ENCODE results near the gene METAP1.

The METAP1 gene

DNA sequence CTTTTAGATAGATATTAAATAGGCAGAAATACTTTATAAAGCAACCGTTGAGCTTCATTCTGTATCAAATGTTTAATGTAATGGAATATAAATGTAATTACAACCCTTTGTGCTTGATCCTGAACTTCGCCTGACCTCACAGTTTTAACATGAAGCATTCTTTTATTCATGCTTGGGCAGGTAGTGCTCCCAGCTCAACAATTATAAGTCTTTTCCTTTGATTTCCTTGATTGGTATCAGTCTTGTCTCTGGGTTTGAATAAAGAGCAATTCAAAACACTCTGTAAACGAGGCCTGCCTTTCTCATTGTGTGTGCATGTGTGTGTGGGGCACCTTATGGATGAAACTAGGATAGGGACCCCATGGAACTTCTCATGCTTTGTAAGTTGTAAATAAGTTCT, 6.8 kb downstream of the METAP1 start (continued):
- TF ChIP-seq, protein P1, sequence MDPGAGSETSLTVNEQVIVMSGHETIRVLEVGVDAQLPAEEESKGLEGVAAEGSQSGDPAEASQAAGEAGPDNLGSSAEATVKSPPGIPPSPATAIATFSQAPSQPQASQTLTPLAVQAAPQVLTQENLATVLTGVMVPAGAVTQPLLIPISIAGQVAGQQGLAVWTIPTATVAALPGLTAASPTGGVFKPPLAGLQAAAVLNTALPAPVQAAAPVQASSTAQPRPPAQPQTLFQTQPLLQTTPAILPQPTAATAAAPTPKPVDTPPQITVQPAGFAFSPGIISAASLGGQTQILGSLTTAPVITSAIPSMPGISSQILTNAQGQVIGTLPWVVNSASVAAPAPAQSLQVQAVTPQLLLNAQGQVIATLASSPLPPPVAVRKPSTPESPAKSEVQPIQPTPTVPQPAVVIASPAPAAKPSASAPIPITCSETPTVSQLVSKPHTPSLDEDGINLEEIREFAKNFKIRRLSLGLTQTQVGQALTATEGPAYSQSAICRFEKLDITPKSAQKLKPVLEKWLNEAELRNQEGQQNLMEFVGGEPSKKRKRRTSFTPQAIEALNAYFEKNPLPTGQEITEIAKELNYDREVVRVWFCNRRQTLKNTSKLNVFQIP (CRISPR knock-in tag; IDR thresholded peaks at IDR 0.05; ENCODE audit: borderline replicate concordance, low read depth) = no peak
- TF ChIP-seq OSR1 (CRISPR knock-in tag; IDR thresholded peaks at IDR 0.05) (no peak), ZNF565 (CRISPR knock-in tag; conservative IDR thresholded peaks at IDR 0.05; ENCODE audit: low read depth) (no peak), ZNF8 (CRISPR knock-in tag; IDR thresholded peaks at IDR 0.05) (no peak)

DNA sequence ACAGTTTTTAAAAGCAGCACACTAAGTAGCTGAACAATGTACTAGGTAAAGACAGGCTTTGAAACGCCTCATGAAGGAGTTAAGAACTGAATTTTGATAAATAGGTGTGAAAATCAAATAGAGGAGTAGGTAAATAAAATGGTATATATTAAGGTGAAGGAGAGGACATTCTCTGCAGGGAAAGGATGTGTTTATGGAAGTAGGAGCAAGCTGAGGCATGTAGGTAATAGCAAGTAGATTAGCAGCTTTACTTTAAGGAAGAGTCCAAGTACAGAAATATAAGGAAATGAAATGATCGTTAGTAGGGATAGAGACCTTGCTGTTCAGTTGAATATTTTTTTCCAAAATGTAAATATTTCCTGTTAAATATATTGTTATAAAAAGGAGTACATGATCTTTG, 12.5 kb downstream of the METAP1 start:
- ATAC-seq = no peak
- TF ChIP-seq RARB (CRISPR knock-in tag; IDR thresholded peaks at IDR 0.05) = no peak
- TF ChIP-seq, protein P1 (CRISPR knock-in tag; IDR thresholded peaks at IDR 0.05; ENCODE audit: borderline replicate concordance, low read depth) = no peak
- no peak for TF ChIP-seq ESRRG (CRISPR knock-in tag; IDR thresholded peaks at IDR 0.05)
- TF ChIP-seq, protein P2, sequence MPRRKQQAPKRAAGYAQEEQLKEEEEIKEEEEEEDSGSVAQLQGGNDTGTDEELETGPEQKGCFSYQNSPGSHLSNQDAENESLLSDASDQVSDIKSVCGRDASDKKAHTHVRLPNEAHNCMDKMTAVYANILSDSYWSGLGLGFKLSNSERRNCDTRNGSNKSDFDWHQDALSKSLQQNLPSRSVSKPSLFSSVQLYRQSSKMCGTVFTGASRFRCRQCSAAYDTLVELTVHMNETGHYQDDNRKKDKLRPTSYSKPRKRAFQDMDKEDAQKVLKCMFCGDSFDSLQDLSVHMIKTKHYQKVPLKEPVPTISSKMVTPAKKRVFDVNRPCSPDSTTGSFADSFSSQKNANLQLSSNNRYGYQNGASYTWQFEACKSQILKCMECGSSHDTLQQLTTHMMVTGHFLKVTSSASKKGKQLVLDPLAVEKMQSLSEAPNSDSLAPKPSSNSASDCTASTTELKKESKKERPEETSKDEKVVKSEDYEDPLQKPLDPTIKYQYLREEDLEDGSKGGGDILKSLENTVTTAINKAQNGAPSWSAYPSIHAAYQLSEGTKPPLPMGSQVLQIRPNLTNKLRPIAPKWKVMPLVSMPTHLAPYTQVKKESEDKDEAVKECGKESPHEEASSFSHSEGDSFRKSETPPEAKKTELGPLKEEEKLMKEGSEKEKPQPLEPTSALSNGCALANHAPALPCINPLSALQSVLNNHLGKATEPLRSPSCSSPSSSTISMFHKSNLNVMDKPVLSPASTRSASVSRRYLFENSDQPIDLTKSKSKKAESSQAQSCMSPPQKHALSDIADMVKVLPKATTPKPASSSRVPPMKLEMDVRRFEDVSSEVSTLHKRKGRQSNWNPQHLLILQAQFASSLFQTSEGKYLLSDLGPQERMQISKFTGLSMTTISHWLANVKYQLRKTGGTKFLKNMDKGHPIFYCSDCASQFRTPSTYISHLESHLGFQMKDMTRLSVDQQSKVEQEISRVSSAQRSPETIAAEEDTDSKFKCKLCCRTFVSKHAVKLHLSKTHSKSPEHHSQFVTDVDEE (CRISPR knock-in tag; IDR thresholded peaks at IDR 0.05) = no peak
- TF ChIP-seq ARNTL (CRISPR knock-in tag; IDR thresholded peaks at IDR 0.05; ENCODE audit: borderline replicate concordance, low read depth) = no peak
- TF ChIP-seq PPARA (CRISPR knock-in tag; IDR thresholded peaks at IDR 0.05; ENCODE audit: borderline replicate concordance) = no peak
- TF ChIP-seq, protein P3, sequence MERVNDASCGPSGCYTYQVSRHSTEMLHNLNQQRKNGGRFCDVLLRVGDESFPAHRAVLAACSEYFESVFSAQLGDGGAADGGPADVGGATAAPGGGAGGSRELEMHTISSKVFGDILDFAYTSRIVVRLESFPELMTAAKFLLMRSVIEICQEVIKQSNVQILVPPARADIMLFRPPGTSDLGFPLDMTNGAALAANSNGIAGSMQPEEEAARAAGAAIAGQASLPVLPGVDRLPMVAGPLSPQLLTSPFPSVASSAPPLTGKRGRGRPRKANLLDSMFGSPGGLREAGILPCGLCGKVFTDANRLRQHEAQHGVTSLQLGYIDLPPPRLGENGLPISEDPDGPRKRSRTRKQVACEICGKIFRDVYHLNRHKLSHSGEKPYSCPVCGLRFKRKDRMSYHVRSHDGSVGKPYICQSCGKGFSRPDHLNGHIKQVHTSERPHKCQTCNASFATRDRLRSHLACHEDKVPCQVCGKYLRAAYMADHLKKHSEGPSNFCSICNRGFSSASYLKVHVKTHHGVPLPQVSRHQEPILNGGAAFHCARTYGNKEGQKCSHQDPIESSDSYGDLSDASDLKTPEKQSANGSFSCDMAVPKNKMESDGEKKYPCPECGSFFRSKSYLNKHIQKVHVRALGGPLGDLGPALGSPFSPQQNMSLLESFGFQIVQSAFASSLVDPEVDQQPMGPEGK (CRISPR knock-in tag; IDR thresholded peaks at IDR 0.05; ENCODE audit: borderline replicate concordance) = no peak
- no peak for TF ChIP-seq ZNF70 (CRISPR knock-in tag; IDR thresholded peaks at IDR 0.05)
- TF ChIP-seq CSDC2 (CRISPR knock-in tag; IDR thresholded peaks at IDR 0.05) = no peak
- no peak for TF ChIP-seq ZFP30 (CRISPR knock-in tag; IDR thresholded peaks at IDR 0.05)
- TF ChIP-seq ZNF565 (CRISPR knock-in tag; conservative IDR thresholded peaks at IDR 0.05; ENCODE audit: low read depth) = no peak
- TF ChIP-seq TOX (CRISPR knock-in tag; IDR thresholded peaks at IDR 0.05; ENCODE audit: borderline replicate concordance) = no peak
- TF ChIP-seq, protein P4, sequence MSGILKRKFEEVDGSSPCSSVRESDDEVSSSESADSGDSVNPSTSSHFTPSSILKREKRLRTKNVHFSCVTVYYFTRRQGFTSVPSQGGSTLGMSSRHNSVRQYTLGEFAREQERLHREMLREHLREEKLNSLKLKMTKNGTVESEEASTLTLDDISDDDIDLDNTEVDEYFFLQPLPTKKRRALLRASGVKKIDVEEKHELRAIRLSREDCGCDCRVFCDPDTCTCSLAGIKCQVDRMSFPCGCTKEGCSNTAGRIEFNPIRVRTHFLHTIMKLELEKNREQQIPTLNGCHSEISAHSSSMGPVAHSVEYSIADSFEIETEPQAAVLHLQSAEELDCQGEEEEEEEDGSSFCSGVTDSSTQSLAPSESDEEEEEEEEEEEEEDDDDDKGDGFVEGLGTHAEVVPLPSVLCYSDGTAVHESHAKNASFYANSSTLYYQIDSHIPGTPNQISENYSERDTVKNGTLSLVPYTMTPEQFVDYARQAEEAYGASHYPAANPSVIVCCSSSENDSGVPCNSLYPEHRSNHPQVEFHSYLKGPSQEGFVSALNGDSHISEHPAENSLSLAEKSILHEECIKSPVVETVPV (CRISPR knock-in tag; IDR thresholded peaks at IDR 0.05) = no peak
- no peak for TF ChIP-seq ISL1 (CRISPR knock-in tag; IDR thresholded peaks at IDR 0.05)
- no peak for TF ChIP-seq ZC3H10 (CRISPR knock-in tag; IDR thresholded peaks at IDR 0.05)
- TF ChIP-seq ZNF8 (CRISPR knock-in tag; IDR thresholded peaks at IDR 0.05) = no peak
- no peak for TF ChIP-seq TCF4 (CRISPR knock-in tag; IDR thresholded peaks at IDR 0.05; ENCODE audit: borderline replicate concordance)
- TF ChIP-seq ZFP3 (CRISPR knock-in tag; IDR thresholded peaks at IDR 0.05) = no peak
- no peak for TF ChIP-seq OSR1 (CRISPR knock-in tag; IDR thresholded peaks at IDR 0.05)

DNA sequence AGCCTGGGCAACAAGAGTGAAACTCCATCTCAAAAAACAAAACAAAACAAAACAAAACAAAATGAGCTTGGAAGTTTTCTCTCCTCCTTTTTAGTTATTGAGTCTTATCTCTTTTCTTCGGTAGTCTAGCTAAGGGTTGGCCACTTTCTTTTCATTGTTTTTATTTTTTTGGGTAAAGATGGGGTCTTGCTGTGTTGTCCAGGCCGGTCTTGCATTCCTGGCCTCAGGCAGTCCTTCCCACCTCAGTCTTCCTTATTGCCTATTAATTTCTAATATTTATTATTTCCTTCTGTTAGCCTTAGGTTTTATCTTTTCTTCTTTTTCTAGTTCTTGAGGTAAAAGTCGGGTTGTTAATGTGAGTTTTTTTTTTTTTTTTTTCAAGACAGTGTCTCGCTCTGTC, 16.4 kb downstream of the METAP1 start:
- no peak for ATAC-seq

More for the DNA sequence above, 16.4 kb downstream of the METAP1 start:
- TF ChIP-seq OSR1 (CRISPR knock-in tag; IDR thresholded peaks at IDR 0.05) (no peak), RARB (CRISPR knock-in tag; IDR thresholded peaks at IDR 0.05) (no peak), ZNF70 (CRISPR knock-in tag; IDR thresholded peaks at IDR 0.05) (no peak), GLIS3 (CRISPR knock-in tag; IDR thresholded peaks at IDR 0.05) (no peak)

All from SK-N-SH treated with all-trans-retinoic acid at 6 μM for 48 hours (cell line).